Liver (tissue), 3 donors: ENCODE results near the gene FGF14.

Source experiments
- ATF3 ChIP-seq: IDR thresholded peaks from 2 replicates; pipeline ENCODE4 v1.6.1; 2016; ENCODE audit warnings: antibody characterized with exemption
- RAD21 ChIP-seq, 2 donors: IDR thresholded peaks; 2 replicates each; pipeline ENCODE4 v1.6.1; 2016; ENCODE audit warnings: antibody characterized with exemption in 2 of 2, mild to moderate bottlenecking in 2 of 2
- RXRA ChIP-seq, 2 donors: IDR thresholded peaks; 2 replicates each; pipeline ENCODE4 v1.6.1; 2017 to 2018; ENCODE audit warnings: antibody characterized with exemption in 2 of 2, mild to moderate bottlenecking in 1 of 2
- YY1 ChIP-seq: IDR thresholded peaks from 2 replicates; pipeline ENCODE4 v1.6.1; 2016; ENCODE audit warnings: antibody characterized with exemption, mild to moderate bottlenecking
- TF ChIP-seq, protein P1 (sequence below): fragments of 150-350 bp; IDR thresholded peaks from 2 replicates; pipeline ENCODE4 v1.5.1; 2017; ENCODE audit warnings: improper control_type of control experiment, low read depth, low read length; ENCODE audit not compliant: missing input control
- donor health status: healthy.
- donor health status: healthy.

- TF ChIP-seq, protein P1, sequence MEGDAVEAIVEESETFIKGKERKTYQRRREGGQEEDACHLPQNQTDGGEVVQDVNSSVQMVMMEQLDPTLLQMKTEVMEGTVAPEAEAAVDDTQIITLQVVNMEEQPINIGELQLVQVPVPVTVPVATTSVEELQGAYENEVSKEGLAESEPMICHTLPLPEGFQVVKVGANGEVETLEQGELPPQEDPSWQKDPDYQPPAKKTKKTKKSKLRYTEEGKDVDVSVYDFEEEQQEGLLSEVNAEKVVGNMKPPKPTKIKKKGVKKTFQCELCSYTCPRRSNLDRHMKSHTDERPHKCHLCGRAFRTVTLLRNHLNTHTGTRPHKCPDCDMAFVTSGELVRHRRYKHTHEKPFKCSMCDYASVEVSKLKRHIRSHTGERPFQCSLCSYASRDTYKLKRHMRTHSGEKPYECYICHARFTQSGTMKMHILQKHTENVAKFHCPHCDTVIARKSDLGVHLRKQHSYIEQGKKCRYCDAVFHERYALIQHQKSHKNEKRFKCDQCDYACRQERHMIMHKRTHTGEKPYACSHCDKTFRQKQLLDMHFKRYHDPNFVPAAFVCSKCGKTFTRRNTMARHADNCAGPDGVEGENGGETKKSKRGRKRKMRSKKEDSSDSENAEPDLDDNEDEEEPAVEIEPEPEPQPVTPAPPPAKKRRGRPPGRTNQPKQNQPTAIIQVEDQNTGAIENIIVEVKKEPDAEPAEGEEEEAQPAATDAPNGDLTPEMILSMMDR = no peak
- TF ChIP-seq RXRA (IDR thresholded peaks at IDR 0.05) (no peak), YY1 (no peak), RAD21 (IDR thresholded peaks at IDR 0.05) (no peak), ATF3 (no peak)
These were observed 360.3 kb downstream of the FGF14 start for GRCh38 chr13:102041544-102041943.
